ENCODE results near the gene POM121. TPM values are rescaled to one million over a fixed set of nuclear protein-coding genes. Genes with fewer than 3 reads are reported as not detected.

POM121 gene
- total RNA-seq, 3 donors from 2014 or later: 31.0 to 36.3 (median 31.6) TPM

Other genes starting within 250 kb of the POM121 start
- gene TYW1B, start 96.9 kb upstream of the POM121 start, total RNA-seq: 1 to 10 TPM; 2.5 to 6.3 (median 3.5) TPM
- gene TRIM74, start 44.4 kb downstream of the POM121 start, total RNA-seq: under 1 TPM; 0.43 to 0.95 (median 0.90) TPM
- gene SPDYE8, start 104.7 kb downstream of the POM121 start, total RNA-seq: not detected
- not detected for gene SPDYE11, start 132.8 kb downstream of the POM121 start, total RNA-seq
- gene SPDYE9, start 160.9 kb downstream of the POM121 start, total RNA-seq: not detected

All from mucosa of descending colon (tissue), 3 donors.